ENCODE results near the gene RAB39B.
A peak's percentile ranks its signal among the peaks of the same experiment; 100 is the strongest.
"Not testable (repeated sequence)": the region's sequence is repeated elsewhere in the genome, so short reads cannot be mapped to it uniquely, and the experiment has no call there.

RAB39B gene, protein sequence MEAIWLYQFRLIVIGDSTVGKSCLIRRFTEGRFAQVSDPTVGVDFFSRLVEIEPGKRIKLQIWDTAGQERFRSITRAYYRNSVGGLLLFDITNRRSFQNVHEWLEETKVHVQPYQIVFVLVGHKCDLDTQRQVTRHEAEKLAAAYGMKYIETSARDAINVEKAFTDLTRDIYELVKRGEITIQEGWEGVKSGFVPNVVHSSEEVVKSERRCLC

DNA sequence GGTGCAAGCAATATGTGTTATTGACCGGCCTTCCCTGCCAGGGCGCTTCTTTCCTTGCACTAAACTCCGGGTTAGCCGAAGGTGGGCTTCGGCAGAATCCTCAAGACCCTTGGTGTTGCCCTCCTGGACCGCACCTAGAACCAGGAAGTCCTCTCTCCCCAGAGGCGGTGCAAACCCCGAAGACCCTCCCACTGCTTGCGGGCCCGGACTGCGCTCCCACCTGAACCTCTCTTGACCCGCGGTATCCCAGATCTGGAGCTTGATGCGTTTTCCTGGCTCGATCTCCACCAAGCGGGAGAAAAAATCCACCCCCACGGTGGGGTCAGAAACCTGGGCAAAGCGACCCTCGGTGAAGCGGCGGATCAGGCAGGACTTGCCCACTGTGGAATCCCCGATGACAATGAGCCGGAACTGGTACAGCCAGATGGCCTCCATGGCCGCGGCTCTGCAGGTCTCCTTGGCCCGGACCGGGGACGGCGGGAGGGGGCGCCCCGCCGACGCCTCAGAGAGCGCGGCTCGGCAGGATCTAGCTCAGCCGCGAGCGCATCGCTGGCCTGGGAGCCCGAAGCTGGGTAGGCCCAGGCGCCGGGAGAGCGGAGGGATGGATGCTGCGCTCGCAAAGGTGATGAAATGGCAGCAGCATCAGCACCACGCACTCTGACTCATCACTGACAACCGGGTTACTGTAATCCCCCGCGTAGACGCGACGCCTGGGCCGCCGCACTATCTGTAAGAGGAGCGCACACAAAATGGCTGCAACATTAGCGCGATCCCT, at the start of gene RAB39B:
Gene RAB39B (minus strand): TSS at position 638 of the 775 bp plus-strand sequence. CDS start 203 bp downstream, at position 435.
- peak; percentile 22 to 31 for DNase-seq (ENCODE audit: low read depth in 2 of 2)

DNA sequence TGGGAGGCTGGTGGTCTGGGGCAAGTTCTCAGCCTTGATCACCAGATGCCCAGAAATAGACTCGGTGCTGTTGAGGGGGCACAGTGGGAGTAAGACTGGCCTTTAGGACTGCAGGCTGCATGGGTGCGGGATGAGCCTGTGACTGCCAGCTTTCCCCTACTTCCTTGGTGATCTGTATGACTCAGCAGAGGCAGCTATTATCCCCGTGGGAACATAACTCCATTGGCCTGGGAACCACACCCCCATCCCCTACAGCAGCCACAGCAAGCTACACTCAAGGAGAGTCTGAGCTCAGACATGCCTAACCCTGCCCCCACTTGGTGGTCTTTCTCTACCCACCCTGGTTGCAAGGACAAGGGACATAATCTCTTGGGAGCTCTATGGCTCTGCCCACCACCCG, 49.5 kb upstream of the RAB39B start:
- DNase-seq (ENCODE audit: low read depth in 2 of 2) = no peak

DNA sequence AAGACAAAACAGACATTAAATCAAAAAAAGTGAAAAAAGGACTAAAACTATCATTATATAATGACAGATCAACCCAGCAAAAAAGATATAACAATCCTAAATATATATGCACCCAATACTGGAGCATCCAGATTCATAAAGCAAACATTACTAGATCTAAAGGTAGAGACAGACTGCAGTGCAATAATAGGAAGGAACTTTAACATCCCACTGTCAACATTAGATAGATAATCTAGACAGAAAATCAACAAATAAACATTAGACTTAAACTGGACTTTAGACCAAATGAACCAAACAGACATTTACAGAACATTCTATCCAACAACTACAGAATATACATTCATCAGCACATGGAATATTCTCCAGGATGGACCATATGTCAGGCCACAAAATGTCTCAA, 29.5 kb upstream of the RAB39B start:
- DNase-seq (ENCODE audit: low read depth in 2 of 2) = no peak

DNA sequence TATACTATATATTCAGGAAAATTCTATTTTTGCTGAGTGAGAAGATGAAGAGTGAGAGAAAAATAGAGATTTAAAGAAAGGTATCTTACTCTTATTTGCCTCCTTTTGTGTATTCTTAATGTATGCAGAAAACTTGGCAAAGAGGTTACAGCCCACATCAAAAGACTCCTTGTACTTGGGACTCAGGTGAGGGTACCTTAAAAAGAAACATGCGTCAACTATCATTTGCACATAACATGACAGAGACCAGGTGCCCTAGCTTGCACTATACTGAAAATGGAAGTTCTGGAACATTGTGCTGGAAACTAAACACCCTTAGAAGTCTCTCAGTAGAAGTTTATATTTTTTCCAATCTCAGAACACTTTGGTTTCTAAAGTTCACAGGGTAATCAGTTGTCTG, 15.6 kb upstream of the RAB39B start:
- DNase-seq (ENCODE audit: low read depth in 2 of 2) = no peak

DNA sequence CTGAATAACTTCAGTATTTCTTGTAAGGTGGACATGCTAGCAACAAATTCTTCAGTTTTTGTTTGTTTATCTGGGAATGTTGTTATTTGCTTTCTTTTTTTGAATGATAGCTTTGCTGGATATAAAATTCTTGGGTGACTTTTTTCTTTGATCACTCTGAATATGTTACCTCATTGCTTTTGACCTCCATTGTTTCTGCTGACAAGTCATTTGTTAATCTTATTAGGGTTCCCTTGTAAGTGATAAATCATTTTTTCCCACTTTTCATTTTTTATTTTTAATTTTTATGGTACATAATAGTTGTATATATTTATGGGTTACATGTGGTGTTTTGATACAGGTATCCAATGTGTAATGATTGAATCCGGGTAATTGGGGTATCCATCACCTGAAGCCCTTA, 6.7 kb upstream of the RAB39B start:
- DNase-seq (ENCODE audit: low read depth in 2 of 2) = no peak

DNA sequence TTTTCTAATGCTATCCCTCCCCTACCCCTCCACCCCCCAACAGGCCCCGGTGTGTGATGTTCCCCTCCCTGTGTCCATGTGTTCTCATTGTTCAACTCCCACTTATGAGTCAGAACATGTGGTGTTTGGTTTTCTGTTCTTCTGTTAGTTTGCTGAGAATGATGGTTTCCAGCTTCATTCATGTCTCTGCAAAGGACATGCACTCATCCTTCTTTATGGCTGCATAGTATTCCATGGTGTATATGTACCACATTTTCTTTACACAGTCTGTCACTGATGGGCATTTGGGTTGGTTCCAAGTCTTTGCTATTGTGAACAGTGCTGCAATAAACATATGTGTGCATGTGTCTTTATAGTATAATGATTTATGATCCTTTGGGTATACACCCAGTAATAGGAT, 3.7 kb upstream of the RAB39B start:
- DNase-seq (ENCODE audit: low read depth in 2 of 2) = not testable (repeated sequence)

DNA sequence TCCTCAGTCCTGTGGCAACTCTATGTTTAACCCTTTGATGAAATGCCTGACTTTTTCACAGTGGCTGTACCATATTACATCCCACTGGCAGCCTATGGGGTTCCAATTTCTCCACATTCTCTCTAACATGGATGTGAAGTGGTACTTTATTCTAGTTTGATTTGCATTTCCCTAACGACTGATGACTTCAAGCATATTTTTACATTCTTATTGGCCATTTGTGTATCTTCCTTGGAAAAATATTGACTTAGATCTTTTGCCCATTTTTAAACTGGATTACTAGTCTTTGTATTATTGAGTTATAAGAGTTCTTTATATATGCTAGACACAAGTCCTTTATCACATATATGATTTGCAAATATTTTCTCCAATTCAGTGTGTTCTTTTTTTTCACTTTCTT, 2.1 kb upstream of the RAB39B start:
- no peak for DNase-seq (ENCODE audit: low read depth in 2 of 2)

DNA sequence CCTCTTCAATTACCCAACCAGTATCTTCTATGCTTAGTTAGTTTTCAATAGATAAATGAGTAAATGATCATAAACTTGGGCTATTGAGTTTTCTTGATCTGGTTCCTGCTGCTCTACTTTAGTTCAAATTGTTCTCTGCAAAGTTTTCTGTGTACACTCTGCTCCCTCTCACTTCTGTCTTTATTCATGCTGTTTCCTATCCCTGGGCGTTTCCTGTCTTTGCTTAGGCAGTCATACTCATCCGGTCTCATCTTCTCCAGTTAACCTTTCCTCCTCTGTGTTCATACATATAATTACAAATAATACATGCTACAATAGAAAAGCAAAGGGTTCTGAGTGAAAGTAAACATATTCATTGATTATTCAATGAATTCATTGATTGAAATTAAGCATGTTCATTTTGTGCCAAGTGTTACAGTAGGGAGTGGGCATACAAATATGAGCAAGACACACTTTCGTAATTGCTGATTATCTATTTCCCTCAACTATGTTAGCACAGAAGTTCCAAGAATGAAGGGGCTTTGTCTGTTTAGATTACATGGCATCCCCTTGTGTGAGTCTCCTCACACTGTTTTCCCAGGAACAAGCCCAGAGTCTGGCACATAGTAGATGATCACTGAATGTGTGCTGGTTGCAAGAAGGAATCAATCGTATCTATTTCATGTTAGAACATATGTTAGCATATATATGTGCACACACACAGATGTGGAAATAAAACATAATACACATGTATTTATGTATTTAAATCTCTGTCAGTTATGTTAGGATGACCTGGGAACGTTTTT, 1.1 kb downstream of the RAB39B start:
- DNase-seq (ENCODE audit: low read depth in 2 of 2) = no peak

DNA sequence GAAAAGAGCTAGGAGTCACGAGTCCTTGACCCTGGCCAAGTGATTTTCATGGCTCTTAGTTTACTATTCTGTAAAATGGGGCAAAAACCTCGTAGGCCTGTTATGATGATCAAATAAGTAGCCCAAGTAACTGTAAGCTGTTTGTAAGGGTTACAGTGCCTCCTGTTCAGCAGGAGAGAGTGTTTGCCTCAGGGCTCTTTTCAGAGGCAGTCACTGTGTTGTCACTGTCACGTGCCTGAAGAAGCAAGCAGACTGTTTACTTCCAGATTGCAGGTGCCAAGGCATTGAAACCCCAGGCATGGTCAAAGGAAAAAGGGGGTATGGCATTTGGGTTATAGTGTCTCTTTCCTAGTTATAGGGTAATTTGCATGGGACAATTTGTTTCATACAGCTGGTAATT, 4.5 kb downstream of the RAB39B start:
- DNase-seq (ENCODE audit: low read depth in 2 of 2) = no peak

DNA sequence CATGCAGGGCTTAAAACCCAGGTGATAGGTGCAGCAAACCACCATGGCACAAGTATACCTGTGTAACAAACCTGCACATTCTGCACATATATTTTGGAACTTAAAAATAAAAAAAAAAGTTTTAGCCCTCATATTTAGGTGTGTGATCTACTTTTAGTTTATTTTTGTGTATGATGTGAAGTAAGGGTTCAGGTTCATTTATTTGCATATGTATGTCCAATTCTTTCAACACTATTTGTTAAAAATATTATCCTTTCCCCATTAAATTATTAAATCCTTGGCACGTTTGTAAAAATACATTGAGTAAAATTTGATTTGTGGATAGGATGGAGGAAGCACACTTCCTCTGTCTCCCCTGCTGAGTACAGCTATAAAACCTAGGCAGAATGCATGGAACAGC, 12.9 kb downstream of the RAB39B start:
- no peak for DNase-seq (ENCODE audit: low read depth in 2 of 2)

DNA sequence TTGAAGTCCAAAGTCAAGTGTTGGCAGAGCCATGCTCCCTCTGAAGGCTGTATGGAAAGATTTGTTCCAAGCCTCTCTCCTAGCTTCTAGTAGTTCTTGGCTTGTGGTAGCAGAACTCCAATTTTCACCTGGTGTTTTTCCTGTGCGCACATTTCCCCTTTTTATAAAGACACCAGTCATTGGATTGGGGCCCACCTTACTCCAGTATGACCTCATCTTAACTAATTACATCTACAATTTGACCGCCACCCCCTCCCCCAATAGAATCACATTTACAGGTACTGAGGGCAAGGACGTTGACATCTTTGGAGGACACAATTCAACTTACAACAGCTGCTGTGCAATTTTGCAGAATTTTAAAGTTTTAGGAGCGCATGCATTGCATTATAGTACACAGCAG, 16.8 kb downstream of the RAB39B start:
- DNase-seq (ENCODE audit: low read depth in 2 of 2) = no peak

DNA sequence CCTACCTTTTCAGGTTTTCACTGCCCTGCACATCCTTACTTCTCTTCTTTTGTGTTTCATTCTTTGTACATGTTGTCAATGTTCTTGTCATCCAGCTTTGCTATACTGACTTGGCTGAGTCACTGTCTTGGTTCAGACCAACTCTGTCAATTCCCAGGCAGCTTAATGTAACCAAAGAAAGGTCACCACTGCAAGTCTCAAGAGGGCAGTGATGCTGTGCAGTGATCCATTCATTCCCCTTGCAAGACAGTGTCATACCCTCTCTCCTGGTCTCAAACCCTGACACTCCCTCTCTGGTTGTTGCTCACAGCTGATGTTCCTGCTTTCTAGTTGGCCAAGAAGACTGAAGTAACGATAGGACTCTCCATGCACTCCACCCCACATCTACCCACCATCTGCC, 17.5 kb downstream of the RAB39B start:
- DNase-seq (ENCODE audit: low read depth in 2 of 2) = no peak

DNA sequence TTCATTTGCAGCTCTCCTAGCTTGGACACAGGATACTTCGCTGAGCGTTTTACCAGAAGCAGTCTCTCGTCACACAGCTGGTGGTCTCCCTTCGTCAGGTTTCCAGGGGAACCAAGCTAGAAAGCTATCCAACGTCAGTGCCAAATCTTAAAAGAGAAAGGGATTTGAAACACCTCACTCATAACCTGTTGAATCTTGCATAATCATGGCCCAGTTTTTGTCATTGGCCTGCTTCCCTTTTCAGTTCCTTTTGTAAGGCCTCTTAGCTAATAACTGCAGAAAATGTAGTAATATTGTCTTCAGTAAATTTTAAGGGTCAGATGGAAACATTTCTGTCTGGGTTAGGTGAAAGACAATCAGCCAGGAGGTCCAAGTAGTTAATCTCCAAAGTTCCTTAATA, 22.0 kb downstream of the RAB39B start:
- no peak for DNase-seq (ENCODE audit: low read depth in 2 of 2)

DNA sequence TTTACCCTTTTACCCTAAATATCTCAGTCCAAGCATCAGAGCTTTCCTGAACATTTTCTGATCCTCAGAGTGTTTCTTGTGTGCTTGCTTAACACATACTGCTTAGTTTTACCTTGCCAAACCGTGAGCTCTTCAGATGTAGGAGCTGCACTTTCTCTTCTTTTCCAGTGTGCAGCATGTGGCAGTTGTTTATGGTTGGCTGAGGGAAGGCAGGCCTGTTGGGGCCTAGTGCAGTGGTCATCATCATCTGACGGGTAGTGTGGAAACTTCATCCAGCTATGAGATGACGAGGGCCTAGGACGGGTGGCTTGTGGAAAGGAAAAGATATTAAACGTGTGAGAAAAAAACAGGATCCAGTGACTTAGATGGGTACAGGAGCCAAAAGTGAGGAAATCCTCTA, 26.6 kb downstream of the RAB39B start:
- DNase-seq (ENCODE audit: low read depth in 2 of 2) = no peak

DNA sequence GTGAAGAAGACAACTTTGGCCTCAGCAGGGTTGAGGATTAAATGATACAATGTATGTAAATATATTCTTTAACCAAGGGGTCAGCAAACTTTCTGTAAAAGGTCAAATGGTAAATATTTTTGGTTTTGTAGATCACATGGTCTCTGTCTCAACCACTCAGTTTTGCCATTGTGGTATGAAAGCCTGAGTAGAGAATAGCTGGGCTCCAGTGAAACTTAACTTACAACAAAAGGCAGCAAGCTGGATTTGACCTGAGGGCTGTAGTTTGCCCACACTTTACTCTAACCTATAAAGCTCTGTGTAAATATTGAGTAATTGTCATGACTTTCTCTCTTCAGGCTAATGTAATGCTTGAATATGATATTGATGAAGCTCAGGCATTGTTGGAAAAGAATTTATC, 28.4 kb downstream of the RAB39B start:
- DNase-seq (ENCODE audit: low read depth in 2 of 2) = no peak

DNA sequence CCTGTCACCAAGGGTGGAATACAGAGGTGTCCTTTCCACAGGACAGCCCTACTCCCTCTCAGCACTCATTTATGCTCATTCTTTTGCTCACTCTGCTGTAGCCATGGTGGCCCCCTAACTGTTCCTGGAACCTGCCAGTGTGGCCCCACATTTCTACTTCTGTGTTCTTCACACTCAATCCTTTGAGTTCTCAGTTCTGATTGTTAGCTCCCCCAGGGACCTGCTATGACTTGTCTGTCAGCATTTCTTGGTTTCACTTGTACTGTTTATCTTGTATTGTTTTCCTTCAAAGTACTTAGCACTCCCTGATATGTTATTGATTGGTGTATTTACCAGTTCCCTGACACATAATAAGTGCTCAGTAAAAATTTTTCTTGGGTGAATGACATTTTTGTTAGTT, 33.1 kb downstream of the RAB39B start:
- DNase-seq (ENCODE audit: low read depth in 2 of 2) = no peak

DNA sequence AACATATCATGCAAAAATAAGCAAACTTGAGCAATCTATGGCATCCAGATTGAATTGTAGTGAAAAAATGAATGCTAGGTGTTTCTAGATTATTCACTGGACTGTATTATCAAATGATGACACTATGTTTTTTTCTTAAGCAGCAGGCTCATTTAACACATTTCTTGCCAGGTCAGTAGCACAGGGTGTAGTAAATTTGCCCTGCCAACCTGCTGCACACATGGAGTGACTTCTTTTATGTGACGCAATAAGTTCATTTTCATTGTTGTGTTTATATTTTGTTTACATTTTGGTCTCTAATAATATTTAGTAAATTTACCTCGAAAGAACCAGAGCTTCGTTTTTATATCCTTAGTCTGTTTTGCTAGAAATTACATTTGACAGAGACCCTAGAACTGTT, 38.5 kb downstream of the RAB39B start:
- DNase-seq (ENCODE audit: low read depth in 2 of 2) = no peak

DNA sequence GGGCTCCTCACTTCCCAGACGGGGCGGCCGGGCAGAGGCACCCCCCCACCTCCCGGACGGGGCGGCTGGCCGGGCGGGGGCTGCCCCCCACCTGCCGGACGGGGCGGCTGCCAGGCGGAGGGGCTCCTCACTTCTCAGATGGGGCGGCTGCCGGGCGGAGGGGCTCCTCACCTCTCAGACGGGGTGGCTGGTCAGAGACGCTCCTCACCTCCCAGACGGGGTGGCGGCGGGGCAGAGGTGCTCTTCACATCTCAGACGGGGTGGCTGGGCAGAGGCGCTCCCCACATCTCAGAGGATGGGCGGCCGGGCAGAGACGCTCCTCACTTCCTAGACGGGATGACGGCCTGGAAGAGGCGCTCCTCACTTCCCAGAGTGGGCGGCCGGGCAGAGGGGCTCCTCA, 40.5 kb downstream of the RAB39B start:
- not testable (repeated sequence) for DNase-seq (ENCODE audit: low read depth in 2 of 2)

DNA sequence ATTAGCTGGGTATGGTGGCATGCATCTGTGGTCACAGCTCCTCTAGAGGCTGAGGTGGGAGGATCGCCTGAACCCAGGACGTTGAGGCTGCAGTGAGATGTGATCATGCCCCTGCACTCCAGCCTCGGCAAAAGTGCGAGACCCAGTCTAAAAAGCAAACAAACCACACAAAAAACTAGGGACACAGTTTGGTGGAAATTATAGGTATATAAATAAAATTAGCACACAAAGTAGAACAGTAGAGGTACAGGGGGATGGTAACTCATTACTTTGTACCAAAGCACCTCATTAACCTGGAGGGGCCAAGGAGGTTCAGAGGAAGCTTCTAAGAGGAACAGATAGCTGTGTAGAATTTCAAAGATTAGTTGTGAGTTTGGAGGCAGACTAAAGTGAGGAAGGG, 42.9 kb downstream of the RAB39B start:
- no peak for DNase-seq (ENCODE audit: low read depth in 2 of 2)

DNA sequence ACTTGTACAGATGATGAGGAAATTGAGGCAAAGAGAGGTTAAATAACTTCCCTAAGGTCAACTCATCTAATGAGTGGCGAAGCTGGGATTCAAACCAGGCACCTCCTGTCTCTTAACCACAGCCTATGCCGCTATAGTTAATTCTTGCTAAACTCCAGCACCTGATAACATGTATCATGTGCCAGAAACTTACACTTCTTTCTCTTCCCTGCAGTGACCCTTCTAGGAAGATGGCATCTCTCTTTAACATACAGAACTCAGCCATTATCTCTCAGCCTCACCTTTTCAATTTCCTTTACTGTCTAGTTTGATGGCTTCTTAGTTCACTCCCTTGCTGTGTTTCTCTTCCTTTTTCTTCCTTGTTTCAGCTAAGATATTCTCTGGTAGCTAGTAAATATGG, 45.5 kb downstream of the RAB39B start:
- DNase-seq (ENCODE audit: low read depth in 2 of 2) = no peak

DNA sequence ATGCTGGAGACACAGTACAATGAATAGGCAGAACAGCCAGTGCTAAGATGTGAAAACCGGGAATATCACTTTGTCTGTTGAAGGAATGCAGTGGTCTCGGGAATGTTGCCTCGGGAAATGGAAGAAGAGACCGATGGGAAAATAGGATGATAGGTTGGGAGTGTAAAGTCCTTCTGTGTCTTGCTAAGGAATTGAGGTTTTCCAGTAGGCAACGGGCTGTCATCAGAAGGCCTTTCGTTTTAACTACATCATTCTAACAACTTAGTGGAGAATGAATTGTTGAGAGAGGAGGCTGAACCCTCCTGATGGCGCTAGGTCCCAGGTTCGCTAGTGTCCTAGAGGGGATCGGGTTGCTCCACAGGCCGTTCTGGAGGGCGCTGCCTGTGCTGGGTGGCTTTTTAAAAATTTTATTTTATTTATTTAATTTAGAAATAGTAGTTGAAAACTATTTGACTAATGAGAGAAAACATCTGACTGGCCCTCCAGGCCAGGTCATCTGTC, 47.3 kb downstream of the RAB39B start:
- no peak for DNase-seq (ENCODE audit: low read depth in 2 of 2)

DNA sequence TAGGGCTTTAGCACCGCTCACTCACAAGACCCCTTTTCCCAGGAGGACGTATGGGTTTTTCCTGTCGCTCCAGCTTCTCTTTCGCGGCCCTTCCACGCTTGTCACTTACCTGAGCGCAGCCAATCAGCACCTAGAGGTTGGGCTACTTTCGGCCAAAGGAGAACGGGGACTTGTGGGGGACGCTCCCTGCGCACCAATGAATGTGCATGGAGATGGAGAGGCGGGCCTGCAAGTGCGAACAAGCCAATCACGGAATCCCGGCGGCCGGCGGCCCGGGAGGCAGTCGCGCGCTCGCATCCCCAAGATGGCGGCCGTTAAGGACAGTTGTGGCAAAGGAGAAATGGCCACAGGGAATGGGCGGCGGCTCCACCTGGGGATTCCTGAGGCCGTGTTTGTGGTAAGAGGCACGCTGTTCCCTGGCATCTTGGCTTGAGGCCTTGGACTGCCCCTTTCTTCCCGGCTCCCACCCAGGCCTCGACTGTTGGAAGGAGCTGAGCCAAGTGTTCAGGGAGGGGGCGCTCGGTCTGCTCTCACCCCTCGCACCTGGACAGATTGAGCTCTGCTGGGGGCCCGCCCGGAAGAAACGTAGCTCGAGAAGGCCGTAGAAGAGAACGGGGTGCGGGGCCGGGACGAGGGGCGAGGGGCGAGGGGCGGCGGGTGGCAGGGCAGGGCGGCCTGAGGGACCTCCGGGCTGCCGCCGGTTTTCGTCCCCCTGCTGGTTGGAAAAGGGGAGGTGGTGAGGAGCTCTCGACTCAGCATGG, 47.9 kb downstream of the RAB39B start, which contains the start of gene VBP1:
Gene VBP1 (plus strand): TSS at position 282 of the 761 bp plus-strand sequence. CDS start 23 bp downstream, at position 305.
- DNase-seq (ENCODE audit: low read depth in 2 of 2) = peak; percentile 57 to 63
